Effector memory CD4-positive, alpha-beta T cell (primary cell): ENCODE data around the gene IL1RAPL2.

ENCODE experiments used
- DNase-seq, 3 donors: peaks; one replicate each; pipeline ENCODE4 v3.0.0-alpha.2; 2020
- H3K27ac ChIP-seq: 2 replicates; pipeline ENCODE4 v1.7.0; 2013; ENCODE audit warnings: mild to moderate bottlenecking, low read length, moderate library complexity; ENCODE audit not compliant: insufficient read depth, poor library complexity, severe bottlenecking
- H3K27me3 ChIP-seq: replicated peaks from 2 replicates; pipeline ENCODE4 v1.7.0; 2013; ENCODE audit warnings: mild to moderate bottlenecking, low read length; ENCODE audit not compliant: insufficient read depth, control insufficient read depth, poor library complexity, severe bottlenecking
- H3K36me3 ChIP-seq: 2 replicates; pipeline ENCODE4 v1.7.0; 2013; ENCODE audit warnings: mild to moderate bottlenecking, low read length, moderate library complexity; ENCODE audit not compliant: control insufficient read depth, insufficient read depth
- H3K4me1 ChIP-seq: 2 replicates; pipeline ENCODE4 v1.7.0; 2013; ENCODE audit warnings: low read length, mild to moderate bottlenecking; ENCODE audit not compliant: control insufficient read depth, insufficient read depth, poor library complexity, severe bottlenecking
- H3K4me3 ChIP-seq: 2 replicates; pipeline ENCODE4 v1.7.0; 2013; ENCODE audit warnings: low read length, low read depth, mild to moderate bottlenecking; ENCODE audit not compliant: insufficient read depth, poor library complexity, severe bottlenecking
- H3K9me3 ChIP-seq: 2 replicates; pipeline ENCODE4 v1.7.0; 2013; ENCODE audit warnings: mild to moderate bottlenecking, low read length, moderate library complexity; ENCODE audit not compliant: control insufficient read depth

IL1RAPL2 gene

DNA sequence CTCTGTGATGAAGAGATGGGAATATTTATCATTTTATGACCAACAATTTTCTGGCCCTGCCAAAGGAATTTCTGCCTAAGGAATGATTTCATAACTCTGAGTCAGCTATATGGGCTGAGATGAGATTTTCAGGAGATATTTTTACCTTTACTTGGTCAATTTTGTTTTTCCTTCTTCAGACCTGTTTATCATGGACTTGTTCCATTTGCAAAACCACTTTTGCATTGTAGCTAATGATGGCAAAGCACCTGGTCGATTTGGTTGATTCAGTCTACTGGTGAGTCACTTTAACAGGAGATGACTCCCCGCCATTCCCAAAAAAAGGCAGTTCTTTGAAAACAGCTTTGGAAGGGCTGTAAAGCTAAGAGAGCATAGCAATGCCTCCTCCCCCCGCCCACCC lies 601.2 kb downstream of the IL1RAPL2 start:
- Histone ChIP-seq H3K4me3 (no peak overlapping the region), H3K9me3 (no peaks in the 10 kb centered on the region), H3K4me1 (no peaks in the 10 kb centered on the region), H3K27ac (no peak overlapping the region), H3K27me3 (no peaks in the 10 kb centered on the region), H3K36me3 (no peaks in the 10 kb centered on the region)
- no peak for DNase-seq

DNA sequence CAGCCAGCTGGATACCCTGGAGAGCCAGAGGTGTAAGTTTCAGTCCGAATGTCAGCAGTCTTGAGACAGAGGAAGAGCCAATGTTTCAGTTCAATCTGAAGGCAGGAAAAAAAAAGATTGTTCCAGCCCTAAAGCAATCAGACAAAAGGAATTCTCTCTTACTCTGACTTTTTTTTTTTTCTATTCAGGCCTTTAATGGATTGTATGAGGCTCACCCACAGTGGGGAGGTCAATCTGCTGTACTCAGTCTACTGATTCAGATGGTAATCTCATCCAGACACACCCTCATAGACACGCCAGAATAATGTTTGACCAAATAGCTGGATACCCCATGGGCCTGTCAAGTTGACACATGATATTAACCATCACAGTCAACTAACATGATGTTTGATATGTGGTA lies 602.6 kb downstream of the IL1RAPL2 start:
- no peaks in the 10 kb centered on the region for H3K36me3 ChIP-seq
- H3K27me3 ChIP-seq, result no peaks in the 10 kb centered on the region
- H3K9me3 ChIP-seq, result no peaks in the 10 kb centered on the region
- H3K4me1 ChIP-seq, result no peaks in the 10 kb centered on the region
- DNase-seq, result no peak
- H3K27ac ChIP-seq, result no peak overlapping the region
- no peak overlapping the region for H3K4me3 ChIP-seq

DNA sequence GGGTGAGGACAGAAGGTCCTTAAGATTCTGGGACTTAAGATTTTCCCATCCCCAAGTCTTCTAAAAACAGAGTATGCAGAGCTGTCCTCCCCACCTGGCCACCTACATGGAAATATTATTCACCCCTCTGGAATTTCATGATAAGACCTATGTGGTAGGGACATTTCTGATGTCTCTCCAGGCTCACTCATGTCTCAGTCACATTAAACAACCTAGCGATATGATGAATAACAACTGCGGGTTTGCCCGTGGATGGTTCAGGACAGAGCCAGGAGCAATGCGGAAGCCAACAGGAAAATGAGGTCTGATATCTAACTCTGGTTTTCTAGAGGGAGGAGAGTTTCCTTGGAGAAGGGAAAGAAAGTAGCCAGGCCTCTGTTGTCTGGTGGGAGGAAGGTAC lies 607.1 kb downstream of the IL1RAPL2 start:
- no peaks in the 10 kb centered on the region for H3K36me3 ChIP-seq
- no peaks in the 10 kb centered on the region for H3K4me1 ChIP-seq
- H3K27ac ChIP-seq, result no peak overlapping the region
- H3K27me3 ChIP-seq, result no peaks in the 10 kb centered on the region
- no peak for DNase-seq
- H3K9me3 ChIP-seq, result no peaks in the 10 kb centered on the region
- H3K4me3 ChIP-seq, result no peak overlapping the region

DNA sequence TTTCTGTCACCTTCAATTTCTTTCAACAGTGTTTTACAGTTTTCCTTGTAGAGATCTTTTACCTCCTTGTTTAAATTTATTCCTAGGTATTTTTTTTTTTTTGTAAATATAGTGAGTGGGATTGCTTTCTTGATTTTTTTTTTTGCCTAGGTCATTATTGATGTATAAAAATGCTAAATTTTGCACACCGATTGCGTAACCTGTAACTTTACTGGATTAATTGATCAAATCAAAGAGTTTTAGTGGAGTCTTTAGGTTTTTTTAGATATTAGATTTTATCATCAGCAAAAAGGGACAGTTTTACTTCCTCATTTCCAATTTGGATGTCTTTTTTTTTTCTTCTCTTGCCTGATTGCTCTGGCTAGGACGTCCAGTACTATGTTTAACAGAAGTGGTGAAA lies 613.6 kb downstream of the IL1RAPL2 start:
- H3K9me3 ChIP-seq, result no peaks in the 10 kb centered on the region
- no peaks in the 10 kb centered on the region for H3K4me1 ChIP-seq
- H3K4me3 ChIP-seq, result no peak overlapping the region
- H3K36me3 ChIP-seq, result no peaks in the 10 kb centered on the region
- H3K27me3 ChIP-seq, result no peaks in the 10 kb centered on the region
- H3K27ac ChIP-seq, result no peak overlapping the region
- DNase-seq, result no peak

DNA sequence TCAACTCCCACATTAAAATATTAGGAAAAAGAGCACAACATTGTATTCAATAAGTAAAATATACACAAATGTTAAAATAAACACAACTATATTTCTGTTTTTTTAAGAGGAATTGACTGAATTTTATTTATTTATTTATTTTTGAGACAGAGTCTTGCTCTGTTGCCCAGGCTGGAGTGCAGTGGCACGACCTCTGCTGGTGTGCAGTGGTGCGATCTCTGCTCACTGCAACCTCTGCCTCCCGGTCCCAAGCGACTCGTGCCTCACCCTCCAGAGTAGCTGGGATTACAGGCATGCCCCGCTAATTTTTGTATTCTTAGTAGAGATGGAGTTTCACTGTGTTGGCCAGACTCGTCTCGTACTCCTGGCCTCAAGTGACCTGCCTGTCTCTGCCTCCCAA lies 623.1 kb downstream of the IL1RAPL2 start:
- no peaks in the 10 kb centered on the region for H3K4me1 ChIP-seq
- H3K27me3 ChIP-seq, result no peaks in the 10 kb centered on the region
- no peaks in the 10 kb centered on the region for H3K36me3 ChIP-seq
- H3K9me3 ChIP-seq, result no peaks in the 10 kb centered on the region
- no peak overlapping the region for H3K27ac ChIP-seq
- H3K4me3 ChIP-seq, result no peak overlapping the region
- no peak for DNase-seq

DNA sequence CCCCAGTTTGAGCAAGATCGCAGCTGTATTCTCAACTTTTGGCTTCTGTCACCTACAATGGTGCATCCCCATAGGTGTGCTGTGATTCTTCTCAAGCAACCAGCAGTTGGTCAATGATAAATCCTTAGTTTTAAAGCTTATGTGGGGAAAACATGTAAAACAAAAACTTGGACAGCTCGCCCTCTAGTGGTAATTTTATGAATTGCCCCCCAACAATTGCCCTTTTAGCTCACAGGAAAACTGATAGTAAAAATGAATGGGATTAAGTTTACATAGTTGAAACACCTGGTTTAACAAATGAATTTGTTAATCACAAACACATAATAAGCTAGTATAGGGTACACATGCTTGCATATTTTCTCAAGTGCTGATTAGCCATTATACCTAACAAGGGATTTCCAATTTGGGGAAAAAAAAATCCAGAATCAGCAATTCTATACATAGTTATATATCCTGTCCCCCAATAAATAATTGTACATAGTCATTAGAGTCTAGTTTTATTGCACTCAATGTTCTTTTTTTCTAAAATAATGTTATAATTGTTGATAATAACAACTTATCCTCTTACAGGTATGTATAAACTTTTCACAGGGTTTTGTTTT lies 624.4 kb downstream of the IL1RAPL2 start:
- Histone ChIP-seq H3K4me3 (no peak overlapping the region), H3K27ac (no peak overlapping the region), H3K36me3 (no peaks in the 10 kb centered on the region), H3K27me3 (no peaks in the 10 kb centered on the region), H3K4me1 (no peaks in the 10 kb centered on the region), H3K9me3 (no peaks in the 10 kb centered on the region)
- no peak for DNase-seq

DNA sequence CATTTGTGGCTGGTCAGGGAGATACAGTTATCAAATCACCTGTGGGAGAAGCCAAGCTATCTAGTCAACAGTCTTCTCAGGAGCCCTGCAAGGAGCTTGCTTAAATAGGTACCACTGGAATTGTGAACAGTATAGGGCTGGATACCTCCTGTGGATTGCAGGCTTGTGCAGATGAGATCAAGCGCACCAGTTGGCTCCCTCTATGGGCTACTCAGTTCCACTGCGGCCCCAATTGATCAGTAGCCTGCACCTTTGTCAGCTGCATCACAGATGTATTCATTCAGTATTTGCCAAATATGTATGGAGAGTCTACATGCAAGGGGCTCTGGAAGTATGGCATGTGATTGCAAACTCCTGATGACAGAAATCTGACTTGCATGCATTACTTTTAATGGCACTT lies 625.9 kb downstream of the IL1RAPL2 start:
- Histone ChIP-seq H3K27ac (no peak overlapping the region), H3K4me3 (no peak overlapping the region), H3K27me3 (no peaks in the 10 kb centered on the region), H3K4me1 (no peaks in the 10 kb centered on the region), H3K9me3 (no peaks in the 10 kb centered on the region), H3K36me3 (no peaks in the 10 kb centered on the region)
- DNase-seq, result no peak

DNA sequence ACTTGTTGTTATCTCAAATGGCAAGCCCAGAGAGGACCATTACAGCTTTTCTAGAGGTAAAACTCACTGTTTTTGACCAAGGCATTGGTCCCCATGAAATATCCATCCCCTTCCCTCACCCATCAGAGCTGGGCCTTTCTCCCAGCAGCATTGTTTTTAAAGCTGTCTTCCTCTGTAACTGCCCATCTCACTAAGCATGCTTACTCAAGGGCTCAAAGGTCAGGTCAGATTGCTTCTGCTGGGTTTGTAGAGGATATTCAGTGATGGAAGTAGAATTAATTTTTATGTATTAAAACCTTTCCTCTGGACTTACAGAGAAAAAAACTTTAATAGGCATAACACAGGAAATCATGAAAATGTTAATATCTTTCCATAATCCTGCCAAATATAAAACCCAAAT lies 643.4 kb downstream of the IL1RAPL2 start:
- Histone ChIP-seq H3K4me3 (no peak overlapping the region), H3K27ac (no peak overlapping the region), H3K9me3 (no peaks in the 10 kb centered on the region), H3K36me3 (no peaks in the 10 kb centered on the region), H3K4me1 (no peaks in the 10 kb centered on the region), H3K27me3 (no peaks in the 10 kb centered on the region)
- no peak for DNase-seq

DNA sequence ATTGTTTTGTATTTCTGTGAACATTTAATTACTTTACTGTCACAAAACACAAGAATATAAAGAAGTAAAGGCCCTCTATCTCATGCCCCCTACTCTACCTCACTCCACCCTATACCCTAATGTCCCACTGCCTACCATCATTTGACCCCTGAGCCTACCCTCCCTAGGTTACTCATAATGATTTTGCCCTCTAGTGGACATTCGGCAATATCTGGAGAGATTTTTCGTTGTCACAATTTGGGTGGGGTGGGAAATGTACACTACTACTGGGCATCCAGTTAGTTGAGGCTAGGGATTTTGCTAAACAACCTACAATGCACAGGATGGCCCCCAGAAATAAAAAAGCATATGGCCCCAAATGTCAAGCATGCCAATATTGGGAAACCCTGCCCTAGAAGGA lies 644.3 kb downstream of the IL1RAPL2 start:
- no peaks in the 10 kb centered on the region for H3K4me1 ChIP-seq
- DNase-seq, result no peak
- no peaks in the 10 kb centered on the region for H3K36me3 ChIP-seq
- H3K27me3 ChIP-seq, result no peaks in the 10 kb centered on the region
- H3K27ac ChIP-seq, result no peak overlapping the region
- no peaks in the 10 kb centered on the region for H3K9me3 ChIP-seq
- H3K4me3 ChIP-seq, result no peak overlapping the region

DNA sequence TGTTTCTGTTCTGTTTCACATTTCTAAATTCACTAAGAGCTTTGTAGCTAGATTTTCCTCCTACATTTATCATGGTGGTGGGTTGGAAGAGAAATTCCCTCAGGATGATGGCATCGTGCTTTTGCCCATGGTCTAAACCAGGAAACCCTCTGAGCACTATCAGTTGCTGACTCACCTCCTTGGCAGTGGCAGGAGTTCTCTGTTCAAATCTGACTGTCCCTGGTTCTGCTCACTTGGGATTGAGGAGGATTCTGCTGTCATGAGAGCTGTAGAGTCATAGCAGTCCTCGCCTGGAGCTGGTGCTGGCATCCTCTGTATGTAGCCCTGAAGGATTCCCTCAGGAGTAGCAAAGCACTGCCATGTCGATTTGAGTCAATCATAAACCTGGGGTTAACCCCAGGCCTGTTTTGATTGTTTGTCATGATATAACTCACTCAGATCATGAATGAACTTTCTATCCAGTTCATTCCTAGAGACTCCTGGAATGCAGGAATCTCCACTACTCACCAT lies 645.1 kb downstream of the IL1RAPL2 start:
- H3K27ac ChIP-seq, result no peak overlapping the region
- H3K4me1 ChIP-seq, result no peaks in the 10 kb centered on the region

More for the DNA sequence above, 645.1 kb downstream of the IL1RAPL2 start:
- no peak overlapping the region for H3K4me3 ChIP-seq
- H3K27me3 ChIP-seq, result no peaks in the 10 kb centered on the region
- H3K36me3 ChIP-seq, result no peaks in the 10 kb centered on the region
- no peak for DNase-seq
- no peaks in the 10 kb centered on the region for H3K9me3 ChIP-seq
